ENCODE measurements around the gene PDE9A.
"Not testable (repeated sequence)": the region's sequence is repeated elsewhere in the genome, so short reads cannot be mapped to it uniquely, and the experiment has no call there.

PDE9A gene

GRCh38 chr21:42720484-42720883 is 67.1 kb downstream of the PDE9A start:
- DNase-seq: not testable (repeated sequence)

- DNase-seq: no peak
Observed at GRCh38 chr21:42721341-42721824, 68.0 kb downstream of the PDE9A start.

GRCh38 chr21:42722153-42722552 is 68.7 kb downstream of the PDE9A start:
- DNase-seq: no peak

GRCh38 chr21:42722808-42723473 is 69.5 kb downstream of the PDE9A start:
- no peak for DNase-seq

- DNase-seq: no peak
Observed at GRCh38 chr21:42724226-42724920, 71.0 kb downstream of the PDE9A start.

- no peak for DNase-seq
Observed at GRCh38 chr21:42725416-42725930, 72.1 kb downstream of the PDE9A start.

- DNase-seq: no peak
Observed at GRCh38 chr21:42731264-42732032, 78.0 kb downstream of the PDE9A start.

GRCh38 chr21:42732033-42732410 is 78.6 kb downstream of the PDE9A start:
- DNase-seq: no peak

- DNase-seq: no peak
Observed at GRCh38 chr21:42733037-42733627, 79.7 kb downstream of the PDE9A start.

- no peak for DNase-seq
Observed at GRCh38 chr21:42733874-42734273, 80.5 kb downstream of the PDE9A start.

- DNase-seq: no peak
Observed at GRCh38 chr21:42734323-42734971, 81.0 kb downstream of the PDE9A start.

- no peak for DNase-seq
Observed at GRCh38 chr21:42735061-42735460, 81.6 kb downstream of the PDE9A start.

GRCh38 chr21:42735944-42736343 is 82.5 kb downstream of the PDE9A start:
- DNase-seq: no peak

GRCh38 chr21:42736646-42737350 is 83.4 kb downstream of the PDE9A start:
- DNase-seq: no peak

GRCh38 chr21:42737951-42738590 is 84.7 kb downstream of the PDE9A start:
- DNase-seq: no peak

- DNase-seq: no peak
Observed at GRCh38 chr21:42739061-42739931, 85.9 kb downstream of the PDE9A start.

- DNase-seq: no peak
Observed at GRCh38 chr21:42740405-42740909, 87.0 kb downstream of the PDE9A start.

GRCh38 chr21:42741066-42741465 is 87.6 kb downstream of the PDE9A start:
- no peak for DNase-seq

GRCh38 chr21:42744520-42745445 is 91.4 kb downstream of the PDE9A start:
- DNase-seq: no peak

All from 8988T (cell line).